Neural progenitor cell (in vitro differentiated cells): ENCODE measurements around the gene THSD4. TPM values are rescaled to one million over a fixed set of nuclear protein-coding genes. Genes with fewer than 3 reads are reported as not detected.
A peak's percentile ranks its signal among the peaks of the same experiment; 100 is the strongest.

Source experiments
- DNase-seq: peaks from one replicate; pipeline ENCODE4 v3.0.0-alpha.2; 2016; ENCODE audit warnings: low spot score
- H2AFZ ChIP-seq: fragments of 200-600 bp; sonication (generic); replicated peaks from 2 replicates; pipeline ENCODE4 v1.6.1; 2016; ENCODE audit warnings: antibody characterized with exemption
- H3F3A ChIP-seq: fragments of 200-600 bp; sonication (generic); 2 replicates; pipeline ENCODE4 v1.6.1; 2016; ENCODE audit warnings: antibody characterized with exemption, low read depth
- H3K27ac ChIP-seq: fragments of 200-600 bp; sonication (generic); 2 replicates; pipeline ENCODE4 v1.5.1; 2016; ENCODE audit warnings: mild to moderate bottlenecking
- H3K27me3 ChIP-seq: fragments of 200-600 bp; sonication (generic); 2 replicates; pipeline ENCODE4 v1.6.1; 2016; ENCODE audit warnings: mild to moderate bottlenecking, moderate library complexity
- H3K36me3 ChIP-seq: fragments of 200-600 bp; sonication (generic); 2 replicates; pipeline ENCODE4 v1.5.1; 2016
- H3K4me1 ChIP-seq: fragments of 200-600 bp; sonication (generic); 2 replicates; pipeline ENCODE4 v1.6.1; 2016; ENCODE audit warnings: mixed run types
- H3K4me2 ChIP-seq: fragments of 200-600 bp; sonication (generic); 2 replicates; pipeline ENCODE4 v1.6.1; 2016
- H3K4me3 ChIP-seq: fragments of 200-600 bp; sonication (generic); 2 replicates; pipeline ENCODE4 v1.5.1; 2016
- H3K79me2 ChIP-seq: fragments of 200-600 bp; sonication (generic); 2 replicates; pipeline ENCODE4 v1.6.1; 2016; ENCODE audit warnings: low read depth
- H3K9ac ChIP-seq: fragments of 200-600 bp; sonication (generic); 2 replicates; pipeline ENCODE4 v1.6.1; 2016
- H3K9me3 ChIP-seq: fragments of 200-600 bp; sonication (generic); 2 replicates; pipeline ENCODE4 v1.5.1; 2016; ENCODE audit warnings: low read depth
- H4K20me1 ChIP-seq: fragments of 200-600 bp; sonication (generic); 2 replicates; pipeline ENCODE4 v1.6.1; 2016; ENCODE audit warnings: low read depth
- H3K27ac Mint-ChIP-seq: 3 replicates; pipeline ENCODE4 v1.8.0; 2021; ENCODE audit warnings: mixed read lengths
- H3K27me3 Mint-ChIP-seq: 2 replicates; pipeline ENCODE4 v1.8.0; 2022; ENCODE audit warnings: low read depth, mild to moderate bottlenecking, inconsistent platforms, moderate library complexity, mixed read lengths; ENCODE audit not compliant: insufficient read depth
- H3K36me3 Mint-ChIP-seq: 3 replicates; pipeline ENCODE4 v1.8.0; 2021; ENCODE audit warnings: mixed read lengths
- H3K4me1 Mint-ChIP-seq: 3 replicates; pipeline ENCODE4 v1.8.0; 2021; ENCODE audit warnings: mixed read lengths
- H3K4me3 Mint-ChIP-seq: 3 replicates; pipeline ENCODE4 v1.8.0; 2021; ENCODE audit warnings: mild to moderate bottlenecking, moderate library complexity, mixed read lengths
- H3K9me3 Mint-ChIP-seq: 3 replicates; pipeline ENCODE4 v1.8.0; 2020; ENCODE audit warnings: mixed read lengths
- EZH2 ChIP-seq: fragments of 200-600 bp; sonication (generic); IDR thresholded peaks from 2 replicates; pipeline ENCODE4 v1.6.1; 2017; ENCODE audit warnings: antibody characterized with exemption, mild to moderate bottlenecking, moderate library complexity
- EZH2phosphoT487 ChIP-seq: fragments of 200-600 bp; sonication (generic); IDR thresholded peaks from 2 replicates; pipeline ENCODE4 v1.6.1; 2017; ENCODE audit warnings: antibody characterized with exemption
- total RNA-seq: library from RNA; depleted of rRNA; stranded (reverse); fragments of >200 nt; gene quantifications from 2 replicates; pipeline ENCODE4 v1.2.3, GENCODE V29; 2015; ENCODE audit warnings: low replicate concordance
- TF ChIP-seq, protein P1 (sequence below): fragments of 200-600 bp; sonication (generic); IDR thresholded peaks from 2 replicates; pipeline ENCODE4 v1.5.1; 2017; ENCODE audit warnings: antibody characterized with exemption, mild to moderate bottlenecking

Gene THSD4
- total RNA-seq, 1 donor from 2014 or later: 2.4 TPM

DNA sequence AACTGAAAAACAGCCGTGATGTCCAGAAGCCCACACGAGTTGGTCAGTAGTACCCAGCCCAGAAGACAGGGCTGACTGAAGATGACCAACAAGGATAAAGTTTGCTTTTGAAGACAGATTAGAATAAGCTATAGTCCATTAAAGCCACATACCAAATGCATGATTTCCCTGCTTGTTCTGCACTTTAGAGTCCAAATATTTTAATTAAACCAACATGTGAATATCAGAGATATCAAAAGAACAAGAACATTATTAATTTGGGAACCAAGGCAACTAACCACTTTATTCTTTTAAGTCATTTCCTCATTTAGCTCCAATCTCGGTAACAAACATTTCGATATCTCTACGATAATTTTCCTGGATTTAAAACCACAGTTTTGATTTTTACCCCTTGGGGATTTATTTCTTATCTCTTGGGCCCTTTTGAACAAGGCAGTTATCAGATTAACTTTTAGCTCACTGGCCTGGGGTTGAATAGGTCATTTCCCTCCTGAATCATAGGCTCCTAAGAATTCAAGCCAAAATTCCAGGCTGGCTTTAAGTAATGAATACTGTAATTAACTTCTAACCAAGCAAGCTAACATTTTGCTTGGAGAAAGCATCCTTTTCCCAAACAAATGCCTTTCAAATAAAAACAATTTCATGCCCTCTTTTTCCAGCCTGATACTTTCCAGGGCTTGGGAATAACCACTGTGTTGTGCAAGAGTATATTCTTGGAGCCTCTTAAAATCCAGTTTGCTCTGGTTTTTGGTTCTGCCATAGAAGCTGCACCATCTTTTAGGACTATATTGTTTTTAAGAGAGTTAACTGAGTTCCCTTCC is 592.2 kb downstream of the THSD4 start:
- Histone ChIP-seq H4K20me1 (no peaks in the 10 kb centered on the region), H3K4me1 (peaks cover 11% of the 10 kb centered on the region), H3K4me2 (no peak overlapping the region), H3F3A (no peaks in the 10 kb centered on the region), H3K9ac (no peak overlapping the region), H3K36me3 (no peaks in the 10 kb centered on the region), H3K27ac (no peak overlapping the region), H3K9me3 (no peaks in the 10 kb centered on the region), H3K79me2 (no peaks in the 10 kb centered on the region), H2AFZ (no peak overlapping the region), H3K4me3 (no peak overlapping the region), H3K27me3 (no peaks in the 10 kb centered on the region)
- H3K4me1 Mint-ChIP-seq: peaks cover 7% of the 10 kb centered on the region
- H3K4me3 Mint-ChIP-seq: no peak overlapping the region
- H3K27ac Mint-ChIP-seq: no peak overlapping the region
- H3K36me3 Mint-ChIP-seq: no peaks in the 10 kb centered on the region
- TF ChIP-seq, protein P1, sequence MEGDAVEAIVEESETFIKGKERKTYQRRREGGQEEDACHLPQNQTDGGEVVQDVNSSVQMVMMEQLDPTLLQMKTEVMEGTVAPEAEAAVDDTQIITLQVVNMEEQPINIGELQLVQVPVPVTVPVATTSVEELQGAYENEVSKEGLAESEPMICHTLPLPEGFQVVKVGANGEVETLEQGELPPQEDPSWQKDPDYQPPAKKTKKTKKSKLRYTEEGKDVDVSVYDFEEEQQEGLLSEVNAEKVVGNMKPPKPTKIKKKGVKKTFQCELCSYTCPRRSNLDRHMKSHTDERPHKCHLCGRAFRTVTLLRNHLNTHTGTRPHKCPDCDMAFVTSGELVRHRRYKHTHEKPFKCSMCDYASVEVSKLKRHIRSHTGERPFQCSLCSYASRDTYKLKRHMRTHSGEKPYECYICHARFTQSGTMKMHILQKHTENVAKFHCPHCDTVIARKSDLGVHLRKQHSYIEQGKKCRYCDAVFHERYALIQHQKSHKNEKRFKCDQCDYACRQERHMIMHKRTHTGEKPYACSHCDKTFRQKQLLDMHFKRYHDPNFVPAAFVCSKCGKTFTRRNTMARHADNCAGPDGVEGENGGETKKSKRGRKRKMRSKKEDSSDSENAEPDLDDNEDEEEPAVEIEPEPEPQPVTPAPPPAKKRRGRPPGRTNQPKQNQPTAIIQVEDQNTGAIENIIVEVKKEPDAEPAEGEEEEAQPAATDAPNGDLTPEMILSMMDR: no peak
- no peak for TF ChIP-seq EZH2phosphoT487
- TF ChIP-seq EZH2: no peak
- DNase-seq: peak; percentile 9
- no peaks in the 10 kb centered on the region for H3K27me3 Mint-ChIP-seq
- no peaks in the 10 kb centered on the region for H3K9me3 Mint-ChIP-seq

DNA sequence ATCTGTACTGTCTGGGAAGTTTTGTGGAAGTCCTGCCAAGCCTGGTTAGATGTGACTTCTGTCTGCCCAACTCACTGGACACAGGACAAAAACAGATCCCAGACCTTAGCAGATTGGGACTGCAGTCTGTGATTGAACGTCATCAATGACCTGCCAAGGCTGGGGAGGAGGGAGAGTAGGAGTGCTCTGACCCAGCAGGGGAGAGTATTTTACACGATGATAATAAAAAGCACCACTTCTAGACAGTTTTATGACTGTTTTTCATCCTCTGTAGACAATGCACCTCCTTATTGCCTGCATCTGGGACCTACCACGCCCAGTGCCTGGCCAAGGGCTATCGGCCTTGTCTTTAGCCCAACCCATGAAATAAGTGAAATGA is 592.8 kb downstream of the THSD4 start:
- Mint-ChIP-seq H3K9me3 (no peaks in the 10 kb centered on the region), H3K27ac (no peak overlapping the region), H3K4me3 (no peak overlapping the region), H3K36me3 (no peaks in the 10 kb centered on the region), H3K4me1 (peaks cover 13% of the 10 kb centered on the region), H3K27me3 (peaks cover under 1% of the 10 kb centered on the region)
- no peak for DNase-seq
- Histone ChIP-seq H3K79me2 (no peaks in the 10 kb centered on the region), H3K27ac (no peak overlapping the region), H3K9me3 (no peaks in the 10 kb centered on the region), H3K36me3 (no peaks in the 10 kb centered on the region), H3K27me3 (no peaks in the 10 kb centered on the region), H4K20me1 (no peaks in the 10 kb centered on the region), H3F3A (peaks cover under 1% of the 10 kb centered on the region), H2AFZ (no peak overlapping the region), H3K9ac (no peak overlapping the region), H3K4me1 (peaks cover 11% of the 10 kb centered on the region), H3K4me2 (no peak overlapping the region), H3K4me3 (no peak overlapping the region)
- TF ChIP-seq EZH2phosphoT487: no peak
- TF ChIP-seq, protein P1: no peak
- TF ChIP-seq EZH2: no peak

DNA sequence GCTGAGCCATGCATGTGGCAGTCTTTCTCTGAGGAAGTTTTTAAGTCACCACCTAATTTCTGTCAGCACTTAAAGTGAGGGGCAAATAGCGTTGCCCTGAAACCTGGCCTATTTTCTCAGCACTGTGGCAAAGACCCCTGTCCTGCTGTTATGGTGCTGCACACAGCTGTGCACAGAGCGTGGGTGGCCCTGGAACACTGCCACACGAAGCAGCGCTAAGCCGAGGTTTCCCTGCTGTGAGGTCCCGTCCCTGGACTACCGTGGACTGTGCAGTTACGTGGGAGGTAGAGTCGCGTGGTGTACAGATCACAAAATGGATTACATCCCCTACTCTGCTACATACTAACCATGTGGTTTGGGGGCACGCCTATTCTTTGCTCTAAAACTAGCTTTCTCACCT is 593.5 kb downstream of the THSD4 start:
- H4K20me1 ChIP-seq: no peaks in the 10 kb centered on the region
- Mint-ChIP-seq H3K4me1 (peaks cover 20% of the 10 kb centered on the region), H3K27me3 (peaks cover 3% of the 10 kb centered on the region), H3K9me3 (no peaks in the 10 kb centered on the region), H3K4me3 (no peak overlapping the region), H3K36me3 (no peaks in the 10 kb centered on the region), H3K27ac (no peak overlapping the region)
- no peaks in the 10 kb centered on the region for H3K9me3 ChIP-seq
- TF ChIP-seq, protein P1: no peak
- no peak for TF ChIP-seq EZH2phosphoT487
- no peak for TF ChIP-seq EZH2
- no peak overlapping the region for H3K9ac ChIP-seq
- no peaks in the 10 kb centered on the region for H3K36me3 ChIP-seq
- peaks cover 7% of the 10 kb centered on the region for H3F3A ChIP-seq
- H3K4me1 ChIP-seq: peaks cover 18% of the 10 kb centered on the region
- DNase-seq: no peak
- no peak overlapping the region for H3K4me2 ChIP-seq
- no peaks in the 10 kb centered on the region for H3K27me3 ChIP-seq
- no peaks in the 10 kb centered on the region for H3K79me2 ChIP-seq
- H3K27ac ChIP-seq: no peak overlapping the region
- H3K4me3 ChIP-seq: no peak overlapping the region
- no peak overlapping the region for H2AFZ ChIP-seq
